Suprapubic skin (tissue), 4 donors: Measurements from ENCODE around the gene SYT5. TPM values are rescaled to one million over a fixed set of nuclear protein-coding genes. Genes with fewer than 3 reads are reported as not detected.

Source experiments
- DNase-seq, 2 donors: peaks; one replicate each; pipeline ENCODE4 v3.0.0-alpha.2; 2019; ENCODE audit warnings: low spot score in 2 of 2
- H3K27ac ChIP-seq: fragments of 200-600 bp; sonication (generic); one replicate; pipeline ENCODE4 v1.5.1; 2019
- H3K27me3 ChIP-seq: fragments of 200-600 bp; sonication (generic); one replicate; pipeline ENCODE4 v1.5.1; 2019
- H3K36me3 ChIP-seq: fragments of 200-600 bp; sonication (generic); one replicate; pipeline ENCODE4 v1.5.1; 2019
- H3K4me1 ChIP-seq: fragments of 200-600 bp; sonication (generic); one replicate; pipeline ENCODE4 v1.5.1; 2019
- H3K4me3 ChIP-seq: fragments of 200-600 bp; sonication (generic); one replicate; pipeline ENCODE4 v1.5.1; 2019; ENCODE audit warnings: mild to moderate bottlenecking
- H3K9me3 ChIP-seq: fragments of 200-600 bp; sonication (generic); one replicate; pipeline ENCODE4 v1.5.1; 2019
- EP300 ChIP-seq: sonication (generic); formaldehyde crosslinking; IDR thresholded peaks from one replicate; pipeline ENCODE4 v1.6.1; 2017; ENCODE audit warnings: antibody characterized with exemption
- POLR2A ChIP-seq, 2 donors: fragments of 450-650 bp; IDR thresholded peaks; one replicate each; pipeline ENCODE4 v1.6.1; 2017; ENCODE audit warnings: antibody characterized with exemption in 2 of 2, mild to moderate bottlenecking in 2 of 2, moderate library complexity in 2 of 2
- POLR2AphosphoS5 ChIP-seq, 3 donors: sonication (generic); formaldehyde crosslinking; IDR thresholded peaks; one replicate each; pipeline ENCODE4 v1.6.1; 2017; ENCODE audit warnings: antibody characterized with exemption in 3 of 3
- WGBS: methylation state at CpG from one replicate; pipeline ENCODE4 v1.1.5; 2018; 5-methylcytosine and 5-hydroxymethylcytosine counted together
- total RNA-seq, 4 donors: library from RNA; depleted of rRNA; stranded (reverse); fragments of >200 nt; gene quantifications; one replicate each; pipeline ENCODE4 v1.1.0, GENCODE V29; 2016
- TF ChIP-seq, protein P1 (sequence below), 2 donors: fragments of 200-600 bp in 1 of 2; fragments of 450-650 bp in 1 of 2; sonication (generic) in 1 of 2; IDR thresholded peaks; one replicate each; pipeline ENCODE4 v1.5.1; 2016 to 2019; ENCODE audit warnings: antibody characterized with exemption in 2 of 2, mild to moderate bottlenecking in 1 of 2, moderate library complexity in 1 of 2

Gene SYT5
- total RNA-seq, 4 donors from 2014 or later: 1.1 to 7.8 (median 6.8) TPM; not detected in 1

DNA sequence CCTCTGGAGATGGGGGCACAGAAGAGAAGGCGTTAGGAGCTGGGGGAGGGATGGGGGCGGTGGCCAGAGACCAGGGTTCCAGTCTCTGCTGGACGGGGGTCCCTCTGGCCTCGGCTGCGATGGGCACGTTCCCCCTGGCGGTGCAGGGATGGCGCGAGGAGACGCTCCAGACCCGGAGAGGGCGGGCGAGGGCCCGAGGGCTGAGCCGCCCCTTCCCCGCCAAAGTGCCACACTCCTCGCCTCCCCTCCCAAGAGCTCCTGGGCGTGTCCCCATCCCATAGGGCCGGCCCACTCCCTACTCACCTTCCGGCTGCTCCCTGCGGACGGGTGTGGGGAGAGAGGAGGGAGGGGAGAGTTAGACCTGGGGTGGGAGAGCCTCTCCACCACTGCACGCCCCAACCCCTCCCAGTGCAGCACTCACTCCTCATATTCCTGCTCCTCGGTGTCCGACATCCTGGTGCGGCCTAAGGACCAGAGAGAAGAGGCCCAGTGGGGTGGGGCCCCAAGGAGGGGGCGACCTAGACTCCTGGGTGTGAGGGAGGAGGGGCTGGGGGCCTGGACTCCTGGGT lies 33.3 kb downstream of the SYT5 start:
- H3K27ac ChIP-seq: no peak overlapping the region
- H3K4me1 ChIP-seq: peaks cover 8% of the 10 kb centered on the region
- no peaks in the 10 kb centered on the region for H3K9me3 ChIP-seq
- peak overlapping the region; percentile 36 for H3K4me3 ChIP-seq
- H3K36me3 ChIP-seq: no peaks in the 10 kb centered on the region
- TF ChIP-seq, protein P1, sequence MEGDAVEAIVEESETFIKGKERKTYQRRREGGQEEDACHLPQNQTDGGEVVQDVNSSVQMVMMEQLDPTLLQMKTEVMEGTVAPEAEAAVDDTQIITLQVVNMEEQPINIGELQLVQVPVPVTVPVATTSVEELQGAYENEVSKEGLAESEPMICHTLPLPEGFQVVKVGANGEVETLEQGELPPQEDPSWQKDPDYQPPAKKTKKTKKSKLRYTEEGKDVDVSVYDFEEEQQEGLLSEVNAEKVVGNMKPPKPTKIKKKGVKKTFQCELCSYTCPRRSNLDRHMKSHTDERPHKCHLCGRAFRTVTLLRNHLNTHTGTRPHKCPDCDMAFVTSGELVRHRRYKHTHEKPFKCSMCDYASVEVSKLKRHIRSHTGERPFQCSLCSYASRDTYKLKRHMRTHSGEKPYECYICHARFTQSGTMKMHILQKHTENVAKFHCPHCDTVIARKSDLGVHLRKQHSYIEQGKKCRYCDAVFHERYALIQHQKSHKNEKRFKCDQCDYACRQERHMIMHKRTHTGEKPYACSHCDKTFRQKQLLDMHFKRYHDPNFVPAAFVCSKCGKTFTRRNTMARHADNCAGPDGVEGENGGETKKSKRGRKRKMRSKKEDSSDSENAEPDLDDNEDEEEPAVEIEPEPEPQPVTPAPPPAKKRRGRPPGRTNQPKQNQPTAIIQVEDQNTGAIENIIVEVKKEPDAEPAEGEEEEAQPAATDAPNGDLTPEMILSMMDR (IDR thresholded peaks at IDR 0.05): no peak
- no peak for TF ChIP-seq POLR2A (IDR thresholded peaks at IDR 0.05)
- no peak for TF ChIP-seq POLR2AphosphoS5 (IDR thresholded peaks at IDR 0.05)
- no peak for TF ChIP-seq EP300
- H3K27me3 ChIP-seq: peaks cover 89% of the 10 kb centered on the region
- WGBS: 11% methylated on average over 5 of the region's 27 CpGs
- no peak for DNase-seq

DNA sequence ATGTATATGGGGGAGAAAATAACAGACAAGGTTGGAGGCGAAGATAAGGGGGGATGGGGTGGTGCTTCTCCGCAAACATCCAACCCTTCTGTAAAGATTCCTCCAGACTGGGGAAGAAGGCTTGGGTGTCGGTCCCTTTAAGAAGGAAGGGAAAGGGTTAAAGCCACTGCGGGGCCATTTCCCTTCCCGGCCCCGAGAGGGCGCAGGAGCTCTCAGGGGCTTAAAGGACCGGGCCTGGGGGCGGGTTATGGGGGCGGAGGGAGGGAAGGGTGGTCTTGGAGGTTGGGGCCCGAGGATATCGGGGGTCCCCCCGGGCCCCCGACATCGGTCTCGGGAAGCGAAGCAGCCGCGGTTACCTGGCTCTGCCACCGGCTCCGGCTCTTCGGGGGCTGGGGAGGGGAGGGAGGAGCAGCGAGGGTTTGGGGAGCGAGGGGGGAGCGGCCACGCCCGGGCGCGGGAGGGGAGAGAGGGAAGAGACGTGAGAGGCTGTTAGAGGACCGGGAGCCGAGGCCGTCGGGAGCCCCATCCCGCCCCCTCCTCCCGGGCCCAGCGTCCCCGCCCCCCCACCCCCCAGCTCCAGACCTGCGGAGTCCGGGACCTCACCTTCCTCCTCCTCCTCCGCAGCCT lies 33.9 kb downstream of the SYT5 start:
- peak overlapping the region; percentile 36 for H3K4me3 ChIP-seq
- H3K27ac ChIP-seq: no peak overlapping the region
- peaks cover 8% of the 10 kb centered on the region for H3K4me1 ChIP-seq
- DNase-seq: no peak
- TF ChIP-seq POLR2AphosphoS5 (IDR thresholded peaks at IDR 0.05): no peak
- TF ChIP-seq, protein P1 (IDR thresholded peaks at IDR 0.05): peak in 1 of 2 donors; percentile 56
- TF ChIP-seq EP300: no peak
- TF ChIP-seq POLR2A (IDR thresholded peaks at IDR 0.05): no peak
- no peaks in the 10 kb centered on the region for H3K36me3 ChIP-seq
- no peaks in the 10 kb centered on the region for H3K9me3 ChIP-seq
- peaks cover 95% of the 10 kb centered on the region for H3K27me3 ChIP-seq
- WGBS: 8% methylated on average over 9 of the region's 41 CpGs

DNA sequence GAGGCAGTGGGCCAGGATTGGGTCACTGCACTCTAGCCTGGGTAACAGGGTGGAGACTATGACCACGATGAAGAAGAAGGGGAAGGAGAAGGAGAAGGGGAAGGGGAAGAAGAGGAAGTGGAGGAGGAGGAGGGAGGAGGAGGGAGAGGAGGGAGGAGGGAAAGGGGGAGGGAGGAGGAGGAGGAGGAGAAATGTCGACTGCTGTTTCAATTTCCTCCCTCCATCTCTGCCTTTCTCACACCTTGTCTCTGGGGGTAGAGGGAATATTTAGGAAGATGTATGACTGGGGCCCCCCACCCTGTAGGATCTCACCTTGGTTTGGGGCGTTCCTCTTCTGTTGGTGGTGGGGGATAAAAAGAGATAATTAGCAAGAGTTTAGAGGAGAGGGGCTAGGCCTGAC lies 34.9 kb downstream of the SYT5 start:
- H3K27ac ChIP-seq: no peak overlapping the region
- WGBS: 24% methylated on average over 3 of the region's 3 CpGs
- H3K9me3 ChIP-seq: no peaks in the 10 kb centered on the region
- peaks cover 8% of the 10 kb centered on the region for H3K4me1 ChIP-seq
- H3K36me3 ChIP-seq: no peaks in the 10 kb centered on the region
- H3K4me3 ChIP-seq: no peak overlapping the region
- DNase-seq: no peak
- peaks cover 98% of the 10 kb centered on the region for H3K27me3 ChIP-seq
- TF ChIP-seq POLR2AphosphoS5 (IDR thresholded peaks at IDR 0.05) (no peak), EP300 (no peak), POLR2A (IDR thresholded peaks at IDR 0.05) (no peak)
- TF ChIP-seq, protein P1 (IDR thresholded peaks at IDR 0.05): no peak

DNA sequence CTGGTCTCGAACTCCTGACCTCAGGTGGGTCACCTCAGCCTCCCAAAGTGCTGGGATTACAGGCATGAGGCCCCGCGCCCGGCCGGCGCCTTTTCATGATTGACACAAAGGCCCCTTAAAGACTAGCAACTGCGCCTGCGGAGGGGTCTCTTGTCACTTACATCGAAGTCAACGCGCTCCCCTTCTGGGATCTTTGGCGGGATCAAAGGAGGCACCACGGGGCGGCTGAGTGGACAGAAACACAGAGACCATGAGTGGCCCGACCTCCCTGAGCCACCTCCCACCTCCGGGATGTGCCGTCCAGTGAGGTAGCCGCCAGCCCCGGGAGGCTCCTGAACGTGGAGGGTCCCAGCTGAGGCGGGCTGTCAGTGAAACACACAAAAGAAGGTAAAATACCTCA lies 38.4 kb downstream of the SYT5 start:
- 44% methylated on average over 11 of the region's 21 CpGs for WGBS
- H3K27me3 ChIP-seq: peaks cover 85% of the 10 kb centered on the region

DNA sequence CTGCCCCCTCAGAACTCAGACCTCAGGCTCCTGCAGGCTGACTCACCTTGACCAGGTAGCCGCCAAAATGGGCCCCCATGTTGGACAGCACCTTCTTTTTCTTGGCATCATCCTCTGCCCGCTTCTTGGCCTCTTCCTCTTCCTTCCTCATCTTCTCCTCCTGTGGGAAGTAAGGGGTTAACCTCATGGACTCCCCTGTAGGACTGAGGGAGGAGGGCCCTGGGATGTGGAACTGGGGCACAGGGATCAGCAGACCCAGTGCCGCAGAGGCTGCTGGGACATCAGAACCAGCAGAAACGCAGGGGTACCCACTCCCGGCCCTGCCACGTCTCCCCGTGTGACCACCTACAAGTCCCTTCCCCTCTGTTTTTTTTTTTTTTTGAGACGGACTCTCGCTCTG lies 42.2 kb downstream of the SYT5 start:
- Histone ChIP-seq H3K4me1 (no peaks in the 10 kb centered on the region), H3K9me3 (no peaks in the 10 kb centered on the region), H3K4me3 (no peak overlapping the region), H3K27me3 (peaks cover 70% of the 10 kb centered on the region), H3K36me3 (no peaks in the 10 kb centered on the region), H3K27ac (no peak overlapping the region)
- 60% methylated on average over 9 of the region's 9 CpGs for WGBS
- TF ChIP-seq POLR2AphosphoS5 (IDR thresholded peaks at IDR 0.05): no peak
- TF ChIP-seq, protein P1 (IDR thresholded peaks at IDR 0.05): no peak
- TF ChIP-seq POLR2A (IDR thresholded peaks at IDR 0.05): no peak
- TF ChIP-seq EP300: no peak
- no peak for DNase-seq

More for the DNA sequence above, 38.4 kb downstream of the SYT5 start:
- Histone ChIP-seq H3K27ac (no peak overlapping the region), H3K4me3 (no peak overlapping the region), H3K4me1 (peaks cover 6% of the 10 kb centered on the region), H3K36me3 (no peaks in the 10 kb centered on the region), H3K9me3 (no peaks in the 10 kb centered on the region)
- no peak for DNase-seq
- TF ChIP-seq POLR2A (IDR thresholded peaks at IDR 0.05) (no peak), POLR2AphosphoS5 (IDR thresholded peaks at IDR 0.05) (no peak), EP300 (no peak)
- TF ChIP-seq, protein P1 (IDR thresholded peaks at IDR 0.05): no peak
